Activated T-cell treated with anti-CD3 and anti-CD28 coated beads for 48 hours (primary cell): Measurements from ENCODE around the gene DCBLD1.

Experiments used
- DNase-seq: peaks from one replicate; pipeline ENCODE4 v3.0.0-alpha.2; 2020; ENCODE audit warnings: low read depth

The DCBLD1 gene

GRCh38 chr6:117558818-117559217 lies 76.3 kb downstream of the DCBLD1 start:
- no peak for DNase-seq

DNA sequence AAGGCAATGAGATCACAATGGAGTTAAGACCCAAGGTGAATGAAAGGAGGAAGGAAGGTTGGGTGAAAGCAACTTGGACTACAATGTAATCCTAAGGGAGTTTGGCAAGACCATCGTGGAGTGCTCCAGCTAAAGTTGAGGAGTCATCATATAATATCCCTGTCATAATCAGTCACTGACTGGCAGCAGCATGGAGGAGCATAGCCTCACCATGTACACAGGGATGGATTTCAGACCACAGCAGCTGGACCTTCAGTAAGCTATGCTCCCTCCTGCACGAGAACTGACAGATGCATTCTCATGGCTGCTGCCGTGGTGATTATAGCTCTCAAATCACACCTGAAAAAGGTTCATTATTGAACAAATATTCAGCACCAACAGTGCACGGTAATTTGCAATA lies 76.8 kb downstream of the DCBLD1 start:
- no peak for DNase-seq

GRCh38 chr6:117561128-117561527 lies 78.7 kb downstream of the DCBLD1 start:
- DNase-seq: no peak

DNA sequence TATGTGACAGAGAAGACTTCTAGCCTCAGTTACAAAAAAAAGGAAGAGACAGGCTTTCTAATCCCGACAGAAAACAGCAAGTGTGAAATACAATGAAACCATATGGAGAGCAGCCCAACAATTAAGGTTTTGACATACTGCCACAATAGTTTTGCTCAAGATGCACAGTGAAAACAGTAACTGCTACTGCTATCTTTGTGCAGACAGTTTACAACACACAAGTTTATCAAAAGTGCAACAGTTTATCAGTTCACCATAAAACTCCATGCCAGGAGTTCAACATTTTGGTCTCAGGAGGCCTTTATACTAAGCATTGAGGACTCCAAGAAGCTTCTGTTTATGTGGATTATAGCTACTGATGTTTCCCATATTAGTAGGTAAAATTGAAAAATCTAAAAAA lies 82.2 kb downstream of the DCBLD1 start:
- DNase-seq: no peak

DNA sequence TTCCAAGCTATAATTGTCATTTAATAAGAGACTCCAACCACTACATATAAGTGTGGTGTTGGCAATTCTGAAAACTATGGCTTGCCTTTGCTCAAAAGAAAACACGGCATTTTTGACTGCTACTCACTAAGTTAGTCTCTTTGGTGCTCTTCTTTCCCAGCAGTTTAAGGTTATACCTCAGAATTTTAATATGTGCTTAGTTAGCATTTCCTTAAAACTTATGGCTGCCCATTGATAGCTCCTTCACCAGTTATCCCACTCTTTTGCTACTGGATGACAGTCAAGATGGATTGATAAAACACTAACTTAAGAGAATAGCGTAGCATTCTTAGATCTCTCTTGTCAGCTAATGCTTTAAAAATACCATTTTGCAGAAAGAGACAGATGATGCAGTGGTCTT lies 85.8 kb downstream of the DCBLD1 start:
- DNase-seq: no peak

DNA sequence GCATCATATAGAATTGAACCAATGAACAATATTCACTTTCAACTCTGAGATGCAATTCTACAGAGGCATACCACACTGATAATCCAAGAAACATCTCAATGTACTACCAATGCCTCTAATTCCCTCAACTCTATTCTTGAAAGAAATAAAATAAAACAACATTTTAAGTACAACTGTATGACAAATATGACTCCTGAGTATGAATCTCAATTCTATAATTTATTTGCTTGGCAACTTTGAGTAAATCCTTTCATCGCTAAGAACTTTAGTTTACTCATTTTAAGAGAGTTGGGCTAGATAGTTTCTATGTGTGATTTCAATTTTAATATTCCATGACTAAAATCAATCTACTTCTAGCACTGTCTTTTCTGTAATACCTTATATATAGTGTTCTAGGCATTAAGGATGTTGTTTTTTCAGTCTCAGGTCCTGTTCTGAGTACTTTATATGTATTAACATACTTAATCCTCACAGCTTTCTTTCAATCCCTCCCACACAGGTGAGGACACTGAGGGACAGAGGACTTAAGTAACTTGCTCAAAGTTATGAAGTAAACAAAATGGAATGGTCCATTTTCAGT lies 86.4 kb downstream of the DCBLD1 start:
- DNase-seq: no peak

GRCh38 chr6:117573006-117573680 lies 90.7 kb downstream of the DCBLD1 start:
- no peak for DNase-seq

GRCh38 chr6:117574198-117574597 lies 91.7 kb downstream of the DCBLD1 start:
- no peak for DNase-seq

DNA sequence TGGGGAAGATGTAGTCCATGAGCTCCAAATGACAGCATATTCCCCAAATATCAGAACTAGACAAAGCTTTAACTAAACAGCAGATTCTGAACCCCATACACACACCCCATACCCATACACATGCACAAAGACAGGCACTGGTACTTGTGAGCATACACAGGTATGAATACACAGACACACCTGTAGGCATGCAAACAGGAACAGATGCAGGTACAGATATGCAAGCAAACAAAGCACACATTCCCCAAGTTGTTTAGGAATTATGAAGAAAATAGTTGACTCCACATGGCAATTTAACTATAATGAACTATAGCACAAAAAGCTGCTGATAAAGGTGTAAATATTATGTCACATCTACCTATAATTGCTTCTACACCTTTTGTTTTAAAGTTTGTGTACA lies 103.2 kb downstream of the DCBLD1 start:
- DNase-seq: no peak

DNA sequence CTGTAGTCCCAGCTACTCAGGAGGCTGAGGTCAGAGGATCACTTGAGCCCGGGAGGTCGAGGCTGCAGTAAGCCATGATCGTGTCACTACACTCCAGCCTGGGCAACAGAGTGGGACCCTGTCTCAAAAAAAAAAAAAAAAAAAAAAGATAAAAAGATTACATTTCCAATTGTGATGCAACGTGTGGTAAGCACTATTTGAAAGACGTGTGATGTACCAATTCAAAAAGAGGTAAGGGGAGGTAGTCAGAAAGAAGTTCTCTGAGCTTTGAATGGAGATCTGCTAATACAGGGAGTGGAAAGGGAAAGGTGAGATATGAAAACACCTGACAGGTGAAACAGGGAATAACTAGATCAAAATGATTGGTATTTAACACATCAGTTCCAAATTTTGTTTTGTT lies 108.0 kb downstream of the DCBLD1 start:
- DNase-seq: no peak

GRCh38 chr6:117591405-117591804 lies 108.9 kb downstream of the DCBLD1 start:
- DNase-seq: no peak

GRCh38 chr6:117592983-117593759 lies 110.7 kb downstream of the DCBLD1 start:
- DNase-seq: no peak

- DNase-seq: no peak
Observed at GRCh38 chr6:117595099-117595923, 112.8 kb downstream of the DCBLD1 start.

GRCh38 chr6:117597755-117598154 lies 115.3 kb downstream of the DCBLD1 start:
- DNase-seq: no peak
